SK-N-SH treated with all-trans-retinoic acid at 6 μM for 48 hours (cell line): ENCODE data around the gene SDK1.

Source experiments
- ARNTL ChIP-seq: fragments of 450-650 bp; formaldehyde crosslinking; IDR thresholded peaks from 2 replicates; pipeline ENCODE4 v1.5.0; 2020; ENCODE audit warnings: low read depth, mild to moderate bottlenecking, moderate library complexity, borderline replicate concordance
- PPARA ChIP-seq: fragments of 250-450 bp; sonication (Bioruptor Pico); IDR thresholded peaks from 2 replicates; pipeline ENCODE4 v1.5.0; 2020; ENCODE audit warnings: mild to moderate bottlenecking, borderline replicate concordance
- TOX ChIP-seq: fragments of 250-450 bp; sonication (Bioruptor Pico); IDR thresholded peaks from 2 replicates; pipeline ENCODE4 v1.8.0; 2021; ENCODE audit warnings: mild to moderate bottlenecking, moderate library complexity, borderline replicate concordance
- ZFP3 ChIP-seq: fragments of 250-450 bp; sonication (Bioruptor Pico); IDR thresholded peaks from 2 replicates; pipeline ENCODE4 v1.5.0; 2020; ENCODE audit warnings: mild to moderate bottlenecking, moderate library complexity
- ZNF70 ChIP-seq: fragments of 450-650 bp; formaldehyde crosslinking; IDR thresholded peaks from 2 replicates; pipeline ENCODE4 v1.5.0; 2020; ENCODE audit warnings: mild to moderate bottlenecking, moderate library complexity
- ZNF8 ChIP-seq: fragments of 450-650 bp; formaldehyde crosslinking; IDR thresholded peaks from 2 replicates; pipeline ENCODE4 v1.5.0; 2020; ENCODE audit warnings: mild to moderate bottlenecking, moderate library complexity
- TF ChIP-seq, protein P1 (sequence below): fragments of 250-450 bp; sonication (Bioruptor Pico); IDR thresholded peaks from 2 replicates; pipeline ENCODE4 v1.5.1; 2021; ENCODE audit warnings: mild to moderate bottlenecking, moderate library complexity
- TF ChIP-seq, protein P2 (sequence below): fragments of 250-450 bp; sonication (Bioruptor Pico); IDR thresholded peaks from 2 replicates; pipeline ENCODE4 v1.8.0; 2020; ENCODE audit warnings: mild to moderate bottlenecking, moderate library complexity, borderline replicate concordance

DNA sequence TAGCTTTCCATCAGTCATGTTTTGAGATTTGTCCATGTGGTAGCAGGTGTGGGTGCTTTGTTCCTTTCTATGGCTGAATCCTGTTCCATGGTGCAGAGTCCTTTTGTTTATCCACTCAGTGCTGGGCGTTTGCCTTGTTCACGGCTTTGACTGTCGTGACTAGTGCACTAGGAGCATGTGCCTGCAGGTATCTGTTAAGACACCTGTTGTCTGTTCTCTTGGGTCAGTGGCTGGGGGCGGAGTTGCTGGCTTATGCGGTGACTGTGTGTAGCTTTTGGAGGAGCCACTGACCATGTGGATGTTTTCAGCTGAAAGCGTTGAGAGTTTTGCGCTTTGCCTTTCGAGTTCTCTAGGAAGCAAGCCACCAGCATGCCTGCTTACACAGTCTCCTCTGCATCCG lies 807.9 kb downstream of the SDK1 start:
- TF ChIP-seq TOX (CRISPR knock-in tag) (no peak), ZNF70 (CRISPR knock-in tag) (no peak), PPARA (CRISPR knock-in tag) (no peak), ZFP3 (CRISPR knock-in tag) (no peak), ARNTL (CRISPR knock-in tag) (no peak), ZNF8 (CRISPR knock-in tag) (no peak)
- TF ChIP-seq, protein P1, sequence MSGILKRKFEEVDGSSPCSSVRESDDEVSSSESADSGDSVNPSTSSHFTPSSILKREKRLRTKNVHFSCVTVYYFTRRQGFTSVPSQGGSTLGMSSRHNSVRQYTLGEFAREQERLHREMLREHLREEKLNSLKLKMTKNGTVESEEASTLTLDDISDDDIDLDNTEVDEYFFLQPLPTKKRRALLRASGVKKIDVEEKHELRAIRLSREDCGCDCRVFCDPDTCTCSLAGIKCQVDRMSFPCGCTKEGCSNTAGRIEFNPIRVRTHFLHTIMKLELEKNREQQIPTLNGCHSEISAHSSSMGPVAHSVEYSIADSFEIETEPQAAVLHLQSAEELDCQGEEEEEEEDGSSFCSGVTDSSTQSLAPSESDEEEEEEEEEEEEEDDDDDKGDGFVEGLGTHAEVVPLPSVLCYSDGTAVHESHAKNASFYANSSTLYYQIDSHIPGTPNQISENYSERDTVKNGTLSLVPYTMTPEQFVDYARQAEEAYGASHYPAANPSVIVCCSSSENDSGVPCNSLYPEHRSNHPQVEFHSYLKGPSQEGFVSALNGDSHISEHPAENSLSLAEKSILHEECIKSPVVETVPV = no peak
- TF ChIP-seq, protein P2, sequence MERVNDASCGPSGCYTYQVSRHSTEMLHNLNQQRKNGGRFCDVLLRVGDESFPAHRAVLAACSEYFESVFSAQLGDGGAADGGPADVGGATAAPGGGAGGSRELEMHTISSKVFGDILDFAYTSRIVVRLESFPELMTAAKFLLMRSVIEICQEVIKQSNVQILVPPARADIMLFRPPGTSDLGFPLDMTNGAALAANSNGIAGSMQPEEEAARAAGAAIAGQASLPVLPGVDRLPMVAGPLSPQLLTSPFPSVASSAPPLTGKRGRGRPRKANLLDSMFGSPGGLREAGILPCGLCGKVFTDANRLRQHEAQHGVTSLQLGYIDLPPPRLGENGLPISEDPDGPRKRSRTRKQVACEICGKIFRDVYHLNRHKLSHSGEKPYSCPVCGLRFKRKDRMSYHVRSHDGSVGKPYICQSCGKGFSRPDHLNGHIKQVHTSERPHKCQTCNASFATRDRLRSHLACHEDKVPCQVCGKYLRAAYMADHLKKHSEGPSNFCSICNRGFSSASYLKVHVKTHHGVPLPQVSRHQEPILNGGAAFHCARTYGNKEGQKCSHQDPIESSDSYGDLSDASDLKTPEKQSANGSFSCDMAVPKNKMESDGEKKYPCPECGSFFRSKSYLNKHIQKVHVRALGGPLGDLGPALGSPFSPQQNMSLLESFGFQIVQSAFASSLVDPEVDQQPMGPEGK (CRISPR knock-in tag) = no peak
